ENCODE measurements around the gene EXOC6B. TPM values are rescaled to one million over a fixed set of nuclear protein-coding genes. Genes with fewer than 3 reads are reported as not detected.

EXOC6B gene
- total and polyA plus RNA-seq, 9 of the 15 experiments (the other 6 are each of a cell fraction or from before 2014, with no cell fraction given), result 0.28 to 4.2 (median 2.0) TPM

DNA sequence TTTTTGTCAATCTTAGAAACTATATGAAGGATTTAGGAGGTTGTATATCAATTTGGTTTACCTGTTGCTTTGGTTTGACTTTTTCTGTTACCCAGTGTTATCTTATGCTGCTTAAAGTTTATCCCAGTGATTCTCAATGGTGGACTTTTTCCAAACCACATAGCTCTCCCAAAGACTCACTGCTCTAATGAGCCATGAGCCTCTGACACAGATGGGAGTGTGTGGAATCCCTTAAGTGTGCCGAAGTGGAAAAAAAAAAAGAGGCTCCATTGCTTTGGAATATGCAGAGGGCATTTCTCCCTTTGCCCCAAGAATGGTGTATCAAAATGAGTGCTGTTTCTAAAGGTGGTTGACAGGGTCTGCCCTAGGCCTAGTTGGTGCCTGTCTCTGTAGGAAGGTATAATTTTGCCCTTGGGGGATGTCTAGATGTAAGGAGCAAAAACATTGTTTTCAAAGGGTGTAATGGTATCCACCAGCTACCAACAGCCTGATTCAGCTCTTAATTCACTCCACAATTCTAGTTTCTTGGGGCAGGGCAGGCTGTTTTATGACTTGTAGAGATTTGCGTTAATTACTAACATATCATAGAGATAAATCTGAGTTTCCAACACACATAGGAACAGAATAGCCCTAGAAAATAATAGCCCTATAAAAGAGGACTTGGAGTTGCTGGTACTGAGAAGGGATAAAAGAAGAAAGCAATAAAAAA is 613.9 kb downstream of the EXOC6B start:
- H3K9me3 ChIP-seq (replicated peaks; ENCODE audit: control insufficient read depth, insufficient read depth, low read depth, low read length), result no peaks in the 10 kb centered on the region
- WGBS (ENCODE audit: insufficient coverage, low coverage, missing lambda C conversion rate), result 0% methylated on average over 2 of the region's 2 CpGs
- H3K9me1 ChIP-seq (ENCODE audit: control insufficient read depth, insufficient read depth, low read length), result no peaks in the 10 kb centered on the region
- no peaks in the 10 kb centered on the region for H4K20me1 ChIP-seq (replicated peaks; ENCODE audit: control insufficient read depth, insufficient read depth, low read length)
- DNase-seq (ENCODE audit: extremely low read depth in 1 of 4, low spot score in 3 of 4) (no peak), ATAC-seq (no peak), FAIRE-seq (no peak)
- H3K36me3 ChIP-seq (ENCODE audit: control insufficient read depth, insufficient read depth, low read length), result no peaks in the 10 kb centered on the region
- no peak overlapping the region for H3K27ac ChIP-seq (ENCODE audit: extremely low read depth, low read depth, low read length)
- H3K79me2 ChIP-seq (ENCODE audit: control insufficient read depth, insufficient read depth, low read length), result no peaks in the 10 kb centered on the region
- H3K9ac ChIP-seq (ENCODE audit: insufficient read depth in 1 of 2, low read depth in 2 of 2, low read length in 2 of 2), result no peak overlapping the region
- H3K4me1 ChIP-seq (replicated peaks in 1 of 2; ENCODE audit: control insufficient read depth in 2 of 2, insufficient read depth in 2 of 2, low read length in 2 of 2), result no peaks in the 10 kb centered on the region
- BruUV-seq (replicated peaks), result no TSS peak
- in situ Hi-C loops (cut with MboI) (no loop called here), intact Hi-C loops (cut with micrococcal nuclease) (no loop called here)
- no peaks in the 10 kb centered on the region for H3K27me3 ChIP-seq (ENCODE audit: control insufficient read depth in 2 of 2, insufficient read depth in 2 of 2, low read length in 2 of 2)
- ChIA-PET CTCF (ENCODE audit: low intra/inter-chr PET ratio) (no interaction called here), POLR2A (interaction anchor here (1.3 kb wide), 1 partner anchor 11 kb away, joined by 3 read pairs; no protein-coding TSS in a partner anchor)
- H3K4me2 ChIP-seq (ENCODE audit: insufficient read depth, low read length), result no peak overlapping the region
- no peak overlapping the region for H3K4me3 ChIP-seq
- H2AFZ ChIP-seq (ENCODE audit: low read depth, low read length), result no peak overlapping the region
- TF ChIP-seq, protein P1, sequence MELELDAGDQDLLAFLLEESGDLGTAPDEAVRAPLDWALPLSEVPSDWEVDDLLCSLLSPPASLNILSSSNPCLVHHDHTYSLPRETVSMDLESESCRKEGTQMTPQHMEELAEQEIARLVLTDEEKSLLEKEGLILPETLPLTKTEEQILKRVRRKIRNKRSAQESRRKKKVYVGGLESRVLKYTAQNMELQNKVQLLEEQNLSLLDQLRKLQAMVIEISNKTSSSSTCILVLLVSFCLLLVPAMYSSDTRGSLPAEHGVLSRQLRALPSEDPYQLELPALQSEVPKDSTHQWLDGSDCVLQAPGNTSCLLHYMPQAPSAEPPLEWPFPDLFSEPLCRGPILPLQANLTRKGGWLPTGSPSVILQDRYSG (tag; conservative IDR thresholded peaks at IDR 0.05; ENCODE audit: low read depth), result no peak
- TF ChIP-seq, protein P2, sequence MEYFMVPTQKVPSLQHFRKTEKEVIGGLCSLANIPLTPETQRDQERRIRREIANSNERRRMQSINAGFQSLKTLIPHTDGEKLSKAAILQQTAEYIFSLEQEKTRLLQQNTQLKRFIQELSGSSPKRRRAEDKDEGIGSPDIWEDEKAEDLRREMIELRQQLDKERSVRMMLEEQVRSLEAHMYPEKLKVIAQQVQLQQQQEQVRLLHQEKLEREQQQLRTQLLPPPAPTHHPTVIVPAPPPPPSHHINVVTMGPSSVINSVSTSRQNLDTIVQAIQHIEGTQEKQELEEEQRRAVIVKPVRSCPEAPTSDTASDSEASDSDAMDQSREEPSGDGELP (CRISPR knock-in tag; IDR thresholded peaks at IDR 0.05; ENCODE audit: borderline replicate concordance), result no peak
- TF ChIP-seq POLR2A (conservative IDR thresholded peaks at IDR 0.05), result no peak
- no peak for TF ChIP-seq FOXA3 (CRISPR knock-in tag; conservative IDR thresholded peaks at IDR 0.05 in 1 of 2, IDR thresholded peaks at IDR 0.05 in 1 of 2)
- no peak for TF ChIP-seq CEBPB (tag; IDR thresholded peaks at IDR 0.05)
- TF ChIP-seq, protein P3, sequence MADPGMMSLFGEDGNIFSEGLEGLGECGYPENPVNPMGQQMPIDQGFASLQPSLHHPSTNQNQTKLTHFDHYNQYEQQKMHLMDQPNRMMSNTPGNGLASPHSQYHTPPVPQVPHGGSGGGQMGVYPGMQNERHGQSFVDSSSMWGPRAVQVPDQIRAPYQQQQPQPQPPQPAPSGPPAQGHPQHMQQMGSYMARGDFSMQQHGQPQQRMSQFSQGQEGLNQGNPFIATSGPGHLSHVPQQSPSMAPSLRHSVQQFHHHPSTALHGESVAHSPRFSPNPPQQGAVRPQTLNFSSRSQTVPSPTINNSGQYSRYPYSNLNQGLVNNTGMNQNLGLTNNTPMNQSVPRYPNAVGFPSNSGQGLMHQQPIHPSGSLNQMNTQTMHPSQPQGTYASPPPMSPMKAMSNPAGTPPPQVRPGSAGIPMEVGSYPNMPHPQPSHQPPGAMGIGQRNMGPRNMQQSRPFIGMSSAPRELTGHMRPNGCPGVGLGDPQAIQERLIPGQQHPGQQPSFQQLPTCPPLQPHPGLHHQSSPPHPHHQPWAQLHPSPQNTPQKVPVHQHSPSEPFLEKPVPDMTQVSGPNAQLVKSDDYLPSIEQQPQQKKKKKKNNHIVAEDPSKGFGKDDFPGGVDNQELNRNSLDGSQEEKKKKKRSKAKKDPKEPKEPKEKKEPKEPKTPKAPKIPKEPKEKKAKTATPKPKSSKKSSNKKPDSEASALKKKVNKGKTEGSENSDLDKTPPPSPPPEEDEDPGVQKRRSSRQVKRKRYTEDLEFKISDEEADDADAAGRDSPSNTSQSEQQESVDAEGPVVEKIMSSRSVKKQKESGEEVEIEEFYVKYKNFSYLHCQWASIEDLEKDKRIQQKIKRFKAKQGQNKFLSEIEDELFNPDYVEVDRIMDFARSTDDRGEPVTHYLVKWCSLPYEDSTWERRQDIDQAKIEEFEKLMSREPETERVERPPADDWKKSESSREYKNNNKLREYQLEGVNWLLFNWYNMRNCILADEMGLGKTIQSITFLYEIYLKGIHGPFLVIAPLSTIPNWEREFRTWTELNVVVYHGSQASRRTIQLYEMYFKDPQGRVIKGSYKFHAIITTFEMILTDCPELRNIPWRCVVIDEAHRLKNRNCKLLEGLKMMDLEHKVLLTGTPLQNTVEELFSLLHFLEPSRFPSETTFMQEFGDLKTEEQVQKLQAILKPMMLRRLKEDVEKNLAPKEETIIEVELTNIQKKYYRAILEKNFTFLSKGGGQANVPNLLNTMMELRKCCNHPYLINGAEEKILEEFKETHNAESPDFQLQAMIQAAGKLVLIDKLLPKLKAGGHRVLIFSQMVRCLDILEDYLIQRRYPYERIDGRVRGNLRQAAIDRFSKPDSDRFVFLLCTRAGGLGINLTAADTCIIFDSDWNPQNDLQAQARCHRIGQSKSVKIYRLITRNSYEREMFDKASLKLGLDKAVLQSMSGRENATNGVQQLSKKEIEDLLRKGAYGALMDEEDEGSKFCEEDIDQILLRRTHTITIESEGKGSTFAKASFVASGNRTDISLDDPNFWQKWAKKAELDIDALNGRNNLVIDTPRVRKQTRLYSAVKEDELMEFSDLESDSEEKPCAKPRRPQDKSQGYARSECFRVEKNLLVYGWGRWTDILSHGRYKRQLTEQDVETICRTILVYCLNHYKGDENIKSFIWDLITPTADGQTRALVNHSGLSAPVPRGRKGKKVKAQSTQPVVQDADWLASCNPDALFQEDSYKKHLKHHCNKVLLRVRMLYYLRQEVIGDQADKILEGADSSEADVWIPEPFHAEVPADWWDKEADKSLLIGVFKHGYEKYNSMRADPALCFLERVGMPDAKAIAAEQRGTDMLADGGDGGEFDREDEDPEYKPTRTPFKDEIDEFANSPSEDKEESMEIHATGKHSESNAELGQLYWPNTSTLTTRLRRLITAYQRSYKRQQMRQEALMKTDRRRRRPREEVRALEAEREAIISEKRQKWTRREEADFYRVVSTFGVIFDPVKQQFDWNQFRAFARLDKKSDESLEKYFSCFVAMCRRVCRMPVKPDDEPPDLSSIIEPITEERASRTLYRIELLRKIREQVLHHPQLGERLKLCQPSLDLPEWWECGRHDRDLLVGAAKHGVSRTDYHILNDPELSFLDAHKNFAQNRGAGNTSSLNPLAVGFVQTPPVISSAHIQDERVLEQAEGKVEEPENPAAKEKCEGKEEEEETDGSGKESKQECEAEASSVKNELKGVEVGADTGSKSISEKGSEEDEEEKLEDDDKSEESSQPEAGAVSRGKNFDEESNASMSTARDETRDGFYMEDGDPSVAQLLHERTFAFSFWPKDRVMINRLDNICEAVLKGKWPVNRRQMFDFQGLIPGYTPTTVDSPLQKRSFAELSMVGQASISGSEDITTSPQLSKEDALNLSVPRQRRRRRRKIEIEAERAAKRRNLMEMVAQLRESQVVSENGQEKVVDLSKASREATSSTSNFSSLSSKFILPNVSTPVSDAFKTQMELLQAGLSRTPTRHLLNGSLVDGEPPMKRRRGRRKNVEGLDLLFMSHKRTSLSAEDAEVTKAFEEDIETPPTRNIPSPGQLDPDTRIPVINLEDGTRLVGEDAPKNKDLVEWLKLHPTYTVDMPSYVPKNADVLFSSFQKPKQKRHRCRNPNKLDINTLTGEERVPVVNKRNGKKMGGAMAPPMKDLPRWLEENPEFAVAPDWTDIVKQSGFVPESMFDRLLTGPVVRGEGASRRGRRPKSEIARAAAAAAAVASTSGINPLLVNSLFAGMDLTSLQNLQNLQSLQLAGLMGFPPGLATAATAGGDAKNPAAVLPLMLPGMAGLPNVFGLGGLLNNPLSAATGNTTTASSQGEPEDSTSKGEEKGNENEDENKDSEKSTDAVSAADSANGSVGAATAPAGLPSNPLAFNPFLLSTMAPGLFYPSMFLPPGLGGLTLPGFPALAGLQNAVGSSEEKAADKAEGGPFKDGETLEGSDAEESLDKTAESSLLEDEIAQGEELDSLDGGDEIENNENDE (IDR thresholded peaks at IDR 0.05; ENCODE audit: low read depth, low read length), result no peak
- TF ChIP-seq NELFE (IDR thresholded peaks at IDR 0.05; ENCODE audit: insufficient read depth, insufficient read length), result no peak

Measured in K562 (cell line).